Hypothalamus (tissue), 51 donors: ENCODE results near the gene NASP.

ENCODE experiments used
- DNase-seq, 51 donors: peaks; one replicate each; lab custom pipeline; 2025; lab: John Stamatoyannopoulos, UW

Gene NASP, protein sequence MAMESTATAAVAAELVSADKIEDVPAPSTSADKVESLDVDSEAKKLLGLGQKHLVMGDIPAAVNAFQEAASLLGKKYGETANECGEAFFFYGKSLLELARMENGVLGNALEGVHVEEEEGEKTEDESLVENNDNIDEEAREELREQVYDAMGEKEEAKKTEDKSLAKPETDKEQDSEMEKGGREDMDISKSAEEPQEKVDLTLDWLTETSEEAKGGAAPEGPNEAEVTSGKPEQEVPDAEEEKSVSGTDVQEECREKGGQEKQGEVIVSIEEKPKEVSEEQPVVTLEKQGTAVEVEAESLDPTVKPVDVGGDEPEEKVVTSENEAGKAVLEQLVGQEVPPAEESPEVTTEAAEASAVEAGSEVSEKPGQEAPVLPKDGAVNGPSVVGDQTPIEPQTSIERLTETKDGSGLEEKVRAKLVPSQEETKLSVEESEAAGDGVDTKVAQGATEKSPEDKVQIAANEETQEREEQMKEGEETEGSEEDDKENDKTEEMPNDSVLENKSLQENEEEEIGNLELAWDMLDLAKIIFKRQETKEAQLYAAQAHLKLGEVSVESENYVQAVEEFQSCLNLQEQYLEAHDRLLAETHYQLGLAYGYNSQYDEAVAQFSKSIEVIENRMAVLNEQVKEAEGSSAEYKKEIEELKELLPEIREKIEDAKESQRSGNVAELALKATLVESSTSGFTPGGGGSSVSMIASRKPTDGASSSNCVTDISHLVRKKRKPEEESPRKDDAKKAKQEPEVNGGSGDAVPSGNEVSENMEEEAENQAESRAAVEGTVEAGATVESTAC

DNA sequence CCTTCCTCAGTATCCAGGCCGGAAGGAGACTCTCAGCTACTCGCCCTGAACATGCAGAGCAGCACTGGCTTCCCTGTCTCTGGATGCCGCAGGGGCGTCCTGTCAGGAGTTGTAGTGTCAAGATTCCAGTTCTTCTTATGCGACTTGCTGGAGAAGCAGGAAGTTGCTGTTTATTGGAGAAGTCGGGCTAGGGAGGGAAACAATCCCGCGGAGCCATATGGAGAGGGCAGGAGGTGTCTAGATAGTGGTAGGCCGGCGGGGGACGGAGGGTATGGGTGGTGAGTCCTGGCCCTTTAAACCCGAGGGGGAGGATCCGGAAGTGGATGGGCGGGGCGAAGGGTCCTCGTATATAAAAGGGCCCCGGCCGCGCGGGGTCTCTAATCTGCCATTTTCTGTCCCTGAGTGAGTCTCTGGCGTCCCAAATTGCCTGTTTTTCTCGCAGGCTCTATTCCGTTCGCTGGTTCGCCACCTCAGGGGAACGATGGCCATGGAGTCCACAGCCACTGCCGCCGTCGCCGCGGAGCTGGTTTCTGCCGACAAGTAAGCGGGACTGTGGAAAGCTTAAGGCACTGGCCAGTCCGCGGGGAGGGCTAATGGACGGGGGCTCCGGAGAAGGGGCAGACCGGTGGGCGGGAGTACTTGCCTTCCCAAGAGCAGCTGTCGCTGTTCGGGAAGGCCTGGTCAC, at the start of gene NASP:
TSS of gene NASP (plus strand) at position 376 of the 685 bp plus-strand sequence. CDS start at position 482, 106 bp downstream.
- DNase-seq: peak; percentile 63 to 97 (median 84)

DNA sequence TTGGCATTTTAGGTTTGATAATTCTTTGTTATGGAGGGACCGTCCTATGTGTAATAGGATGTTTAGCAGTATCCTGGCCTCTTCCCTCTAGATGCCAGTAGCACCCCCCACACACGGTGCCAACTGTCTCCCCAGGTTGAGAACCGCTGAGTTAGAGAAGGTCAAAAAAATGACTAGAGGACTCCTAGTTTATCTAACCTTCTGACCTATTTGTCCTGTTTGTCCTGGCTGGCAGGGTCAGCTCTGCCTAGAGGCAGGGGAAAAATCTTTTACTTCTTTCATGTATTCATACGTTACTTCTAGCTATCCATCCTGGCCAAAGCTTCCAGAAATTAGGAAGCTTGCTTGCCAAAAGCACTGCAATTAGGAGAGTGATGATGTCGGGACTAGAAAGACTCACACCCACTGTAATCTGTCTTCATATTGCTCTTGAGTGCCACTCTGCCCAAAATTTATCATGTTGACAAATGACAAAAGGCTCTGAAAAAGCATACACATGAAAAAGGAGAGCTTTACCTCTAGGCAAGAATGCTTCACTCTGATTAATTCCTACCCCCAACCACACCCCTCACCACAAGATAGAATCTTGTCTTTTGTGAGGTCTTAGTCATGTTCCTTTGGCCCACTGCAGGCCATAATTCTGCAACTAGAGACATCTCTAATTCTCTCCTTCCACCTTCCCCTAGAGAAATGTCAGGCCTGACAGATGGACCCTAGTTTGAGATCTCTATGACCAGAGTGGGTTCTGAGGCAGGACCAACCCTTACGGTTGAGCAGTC, 47.7 kb upstream of the NASP start:
- no peak for DNase-seq

DNA sequence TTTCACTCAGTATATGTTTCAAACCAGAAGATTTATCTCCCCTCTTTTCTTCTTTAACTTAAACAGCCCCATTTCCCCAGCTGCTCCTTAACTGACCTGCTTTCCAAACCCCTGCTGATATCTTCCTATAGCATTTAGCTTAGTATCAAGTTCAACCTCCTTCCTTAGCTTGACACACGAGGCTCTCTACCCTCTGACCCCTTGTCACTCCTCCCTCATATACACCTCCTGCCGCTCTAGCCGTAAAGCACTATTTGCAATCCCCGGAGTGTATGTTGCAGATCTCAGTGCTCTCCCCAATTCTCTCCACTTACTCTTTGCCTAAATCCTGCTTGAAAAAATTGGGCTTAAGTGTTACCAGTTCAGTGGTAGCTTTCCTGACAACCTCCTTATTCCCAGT, 47.0 kb upstream of the NASP start:
- no peak for DNase-seq

DNA sequence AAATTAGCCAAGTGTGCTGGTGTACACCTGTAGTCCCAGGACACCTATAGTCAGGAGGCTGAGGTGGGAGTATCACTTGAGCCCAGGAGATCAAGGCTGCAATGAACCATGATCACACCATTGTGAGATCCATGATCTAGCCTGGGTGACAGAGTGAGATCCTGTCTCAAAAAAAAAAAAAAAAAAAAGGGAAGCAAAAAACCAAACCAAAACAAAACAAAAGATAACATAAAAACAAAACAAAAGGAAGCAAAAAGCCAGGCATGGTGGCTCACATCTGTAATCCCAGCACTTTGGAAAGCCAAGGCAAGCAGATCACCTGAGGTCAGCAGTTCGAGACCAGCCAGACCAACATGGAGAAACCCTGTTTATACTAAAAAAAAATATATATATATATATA, 42.6 kb upstream of the NASP start:
- no peak for DNase-seq

DNA sequence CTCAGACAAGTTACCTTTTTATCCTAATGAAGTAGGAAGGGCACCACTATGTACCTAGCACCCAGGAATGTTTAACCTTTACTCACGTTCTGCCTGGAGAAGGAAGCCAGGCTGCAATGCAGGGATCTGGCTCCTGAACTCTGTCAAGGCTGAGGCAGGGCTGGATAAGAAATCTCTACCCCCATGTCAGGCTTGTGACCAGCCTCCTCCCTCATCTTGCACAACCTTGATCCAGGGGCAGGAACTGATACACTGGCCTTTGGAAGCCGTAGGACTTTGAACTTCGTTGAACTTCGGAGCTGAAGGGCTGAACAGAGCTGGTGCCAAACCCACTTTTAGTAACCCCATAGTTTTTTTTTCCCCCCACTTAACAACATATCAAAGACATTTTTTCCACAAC, 41.2 kb upstream of the NASP start:
- DNase-seq: no peak

DNA sequence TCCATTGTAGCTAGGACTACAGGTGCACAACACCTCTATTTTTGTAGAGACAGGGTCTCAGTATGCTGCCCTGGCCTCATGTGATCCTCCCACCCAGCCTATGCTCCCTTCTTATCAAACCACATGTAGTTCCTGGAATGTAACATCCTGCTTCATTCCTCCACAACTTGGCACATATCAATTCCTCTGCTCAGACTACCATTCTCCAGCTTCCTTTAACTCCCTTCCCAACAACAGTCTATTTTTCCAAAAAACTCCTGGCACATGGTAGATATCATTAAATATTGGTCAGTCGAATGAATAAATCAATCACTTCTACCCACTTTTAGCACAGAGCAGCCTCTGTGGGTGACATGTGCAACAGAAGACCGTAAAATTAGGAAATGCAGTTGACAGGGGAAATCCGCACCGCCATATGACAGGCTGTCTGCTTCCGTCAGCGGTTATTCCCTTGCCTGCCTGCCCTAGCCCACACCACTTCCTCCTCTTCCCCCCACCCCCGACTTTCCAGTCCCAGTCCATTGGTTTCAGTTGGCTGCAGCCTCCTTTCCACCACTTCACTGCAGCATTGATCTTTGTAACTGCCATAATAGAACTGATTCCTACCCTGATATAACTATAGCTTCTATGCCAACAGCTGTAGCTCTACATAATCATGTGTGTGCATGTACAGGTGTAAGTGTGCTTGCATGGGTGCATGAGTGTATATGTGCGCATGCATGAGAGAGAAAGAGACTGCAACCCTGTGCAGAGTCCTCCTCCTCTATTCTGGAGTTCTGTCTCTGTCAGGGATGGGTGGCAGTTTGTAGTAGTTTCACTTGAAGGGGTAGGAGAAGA, 40.0 kb upstream of the NASP start:
- DNase-seq: peak in 31 of 51 donors; percentile 2 to 40 (median 13)

DNA sequence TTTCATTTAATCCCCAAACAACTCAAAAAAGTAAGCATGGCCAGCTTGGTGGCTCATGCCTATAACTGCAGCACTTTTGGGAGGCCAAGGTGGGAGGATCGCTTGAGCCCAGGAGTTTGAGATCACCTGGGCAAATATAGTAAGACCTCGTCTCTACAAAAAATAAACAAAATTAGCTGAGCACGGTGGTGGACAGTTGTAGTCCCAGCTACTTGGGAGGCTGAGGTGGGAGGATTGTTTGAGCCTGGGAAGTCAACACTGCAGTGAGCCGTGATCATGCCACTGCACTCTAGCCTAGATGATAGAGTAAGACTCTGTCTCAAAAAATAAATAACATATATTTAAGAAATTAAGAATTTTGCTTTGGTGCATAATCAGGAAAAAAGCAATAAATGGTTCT, 39.3 kb upstream of the NASP start:
- no peak for DNase-seq

DNA sequence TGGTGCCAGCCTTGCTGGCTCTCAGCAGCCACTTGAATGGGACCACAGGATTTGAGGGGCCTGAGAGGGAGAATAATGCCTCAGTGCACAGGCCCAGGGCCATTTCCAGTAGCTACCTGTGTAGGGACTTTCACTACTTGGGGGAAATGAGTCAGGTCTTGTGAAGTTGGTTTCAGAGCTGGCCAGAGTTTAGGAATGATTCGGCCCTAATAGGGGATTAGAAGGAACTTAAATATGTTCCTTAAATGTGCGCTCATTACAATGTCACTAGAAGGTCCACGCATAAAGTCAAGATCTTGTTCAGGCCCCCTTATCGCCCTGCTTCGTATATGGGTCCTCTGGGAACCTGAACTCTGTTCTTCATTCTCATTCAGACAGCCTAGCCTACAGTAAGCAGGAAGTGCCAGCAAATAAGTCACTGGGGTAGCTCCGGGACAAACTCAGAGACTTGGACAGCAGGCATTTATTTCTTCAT, 38.8 kb upstream of the NASP start:
- DNase-seq: no peak

DNA sequence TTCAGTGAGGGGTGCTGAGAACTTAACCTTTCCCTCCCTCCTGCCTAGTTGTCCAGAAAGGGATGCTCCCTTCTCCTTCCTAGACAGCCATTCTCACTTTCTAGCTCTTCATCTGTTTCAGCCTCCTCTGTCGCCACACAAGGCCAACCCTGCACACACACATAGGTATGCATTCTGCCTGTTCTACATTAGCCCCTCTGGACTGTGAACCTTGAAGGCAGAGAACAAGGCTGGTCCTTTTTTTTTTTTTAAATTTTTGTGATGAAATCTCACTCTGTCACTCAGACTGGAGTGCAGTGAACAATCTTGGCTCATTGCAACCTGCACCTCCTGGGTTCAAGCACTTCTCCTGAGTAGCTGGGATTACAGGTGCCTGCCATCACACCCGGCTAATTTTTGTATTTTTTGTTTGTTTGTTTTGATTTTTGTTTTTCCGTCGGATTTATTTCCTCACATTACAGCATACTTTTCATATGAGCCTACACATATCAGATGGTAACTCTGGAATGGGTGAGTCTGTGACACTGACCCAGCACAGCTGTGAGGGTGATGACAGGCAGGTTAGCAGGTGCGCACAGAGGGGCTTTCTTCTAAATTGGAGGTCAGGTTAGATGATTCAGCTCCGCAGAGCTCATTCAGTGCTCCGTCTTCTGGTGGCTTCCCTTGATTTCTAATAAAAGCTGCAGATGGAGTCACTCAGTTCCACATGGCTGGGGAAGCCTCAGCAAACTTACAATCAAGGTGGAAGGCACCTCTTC, 38.1 kb upstream of the NASP start:
- DNase-seq: no peak

DNA sequence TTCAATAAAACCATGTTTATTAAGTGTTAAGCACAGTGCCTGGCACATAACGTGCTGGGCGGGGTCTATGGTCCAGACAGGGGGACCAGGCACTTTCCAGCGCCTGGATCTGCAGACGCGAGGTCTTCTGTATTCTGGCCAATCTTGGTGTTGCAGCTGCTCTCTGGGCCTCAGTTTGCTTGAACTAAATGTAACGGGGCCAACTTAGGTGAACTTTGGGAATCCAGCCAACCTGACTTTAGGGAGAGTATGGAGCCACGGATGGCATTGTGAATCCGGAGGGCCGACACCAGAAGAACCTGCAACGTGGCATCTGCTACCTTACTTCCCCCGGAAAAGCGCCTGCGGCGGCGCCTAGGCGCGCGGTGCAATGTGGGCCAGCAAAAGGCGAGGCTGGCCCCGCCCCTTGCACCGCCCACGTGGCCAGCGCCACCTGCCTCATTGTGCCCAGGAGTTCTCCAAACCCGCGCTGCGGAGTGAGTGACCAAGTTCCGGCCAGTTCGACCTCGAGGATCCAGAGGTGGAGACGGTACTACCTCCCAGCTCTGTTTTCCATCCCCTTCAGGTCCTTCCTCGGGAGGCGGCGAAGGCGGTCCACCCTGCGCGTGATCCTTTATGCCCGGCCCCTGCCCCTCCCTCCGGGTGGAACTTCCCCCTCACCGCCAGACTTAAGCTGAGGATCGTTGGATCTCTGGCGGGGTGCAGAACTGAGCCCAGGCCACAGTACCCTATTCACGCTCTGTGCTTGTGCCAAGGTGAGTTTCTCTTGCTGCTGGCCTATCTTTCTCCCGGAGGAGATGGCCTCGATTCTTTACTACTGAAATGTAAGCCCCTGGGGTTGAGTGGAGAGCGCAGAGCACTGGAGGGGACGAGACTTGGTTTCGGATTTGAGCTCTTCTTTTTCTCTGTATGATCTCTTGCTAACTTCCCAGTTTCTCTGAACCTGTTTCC, 33.2 kb upstream of the NASP start, which contains the start of gene AKR1A1:
TSS of gene AKR1A1 (plus strand) at position 426 of the 951 bp plus-strand sequence. CDS start 10,969 bp downstream, outside the sequence.
- peak; percentile 50 to 97 (median 80) for DNase-seq

DNA sequence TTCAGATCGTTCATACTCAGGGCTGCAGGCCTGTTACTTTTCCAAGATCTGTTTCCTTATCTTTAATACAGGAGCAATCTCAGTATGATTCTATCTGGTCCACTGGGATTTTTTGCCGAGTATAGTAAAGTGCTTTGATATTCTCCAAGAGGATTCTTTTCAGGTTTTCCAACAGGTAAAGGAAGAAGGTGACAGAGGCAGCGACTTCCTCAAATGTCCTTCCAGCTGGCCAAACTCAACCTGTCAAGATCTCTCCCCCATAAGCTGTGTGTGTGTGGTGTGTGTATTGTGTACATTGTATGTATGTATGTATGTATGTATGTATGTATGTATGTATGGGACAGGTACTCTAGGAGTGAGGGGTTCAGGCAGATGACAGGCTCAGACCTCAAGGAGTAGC, 32.2 kb upstream of the NASP start:
- no peak for DNase-seq

DNA sequence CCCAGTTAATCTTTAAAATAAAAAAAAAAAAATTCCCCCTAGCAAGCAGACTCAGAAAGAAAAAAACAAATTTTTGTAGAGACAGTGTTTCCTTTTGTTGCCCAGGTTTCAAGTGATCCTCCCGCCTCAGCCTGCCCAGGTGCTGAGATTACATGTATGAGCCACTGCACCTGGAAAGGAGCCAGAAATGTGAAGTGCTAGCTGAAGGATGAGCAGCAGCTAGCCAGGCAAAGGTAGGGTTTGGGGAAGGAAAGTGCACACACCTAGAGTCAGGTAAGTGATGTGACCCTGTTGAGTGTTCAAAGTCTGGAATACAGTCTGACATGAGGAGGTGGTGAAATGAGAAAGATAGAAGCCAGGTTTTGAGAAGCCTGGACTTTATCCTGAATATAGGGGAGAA, 31.5 kb upstream of the NASP start:
- DNase-seq: no peak

DNA sequence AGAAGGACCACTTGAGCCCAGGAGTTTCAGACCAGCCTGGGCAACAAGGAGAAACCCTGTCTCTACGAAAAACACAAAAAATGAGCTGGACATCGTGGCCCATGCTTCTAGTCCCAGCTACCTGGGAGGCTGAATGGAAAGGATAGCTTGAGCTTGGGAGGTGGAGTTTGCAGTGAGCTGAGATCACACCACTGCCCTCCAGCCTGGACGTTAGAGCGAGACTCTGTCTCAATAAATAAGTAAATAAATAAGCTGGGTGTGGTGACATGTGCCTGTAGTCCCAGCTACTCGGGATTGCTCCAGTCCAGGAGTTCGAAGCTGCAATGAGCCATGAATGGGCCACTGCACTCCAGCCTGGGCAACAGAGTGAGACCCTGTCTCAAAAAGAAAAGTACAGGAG, 29.6 kb upstream of the NASP start:
- no peak for DNase-seq

DNA sequence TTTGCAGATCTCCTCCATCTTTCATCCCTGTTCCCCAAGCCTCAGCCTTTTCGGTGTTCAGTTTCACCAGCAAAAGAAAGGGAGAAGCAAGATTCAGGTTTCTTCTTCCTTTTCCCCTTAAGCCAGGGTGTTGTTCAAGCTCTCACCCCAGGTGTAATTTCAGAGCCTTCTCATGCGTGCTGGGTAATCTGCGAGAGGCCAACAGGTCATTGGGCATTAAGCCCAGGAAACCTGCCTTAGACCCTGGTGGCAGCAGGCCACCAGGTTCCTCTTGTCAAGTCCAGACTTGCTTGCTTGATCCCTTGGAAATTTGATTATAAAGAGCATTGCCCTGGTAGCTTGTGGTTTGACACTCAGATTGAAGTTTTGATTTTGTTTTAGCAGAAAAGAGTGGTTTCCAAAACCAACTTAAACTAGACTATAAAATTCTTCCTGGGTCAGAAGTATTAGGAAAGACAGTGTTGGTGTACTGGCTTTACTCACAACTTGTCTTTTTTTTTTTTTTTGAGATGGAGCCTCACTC, 26.4 kb upstream of the NASP start:
- DNase-seq: no peak

DNA sequence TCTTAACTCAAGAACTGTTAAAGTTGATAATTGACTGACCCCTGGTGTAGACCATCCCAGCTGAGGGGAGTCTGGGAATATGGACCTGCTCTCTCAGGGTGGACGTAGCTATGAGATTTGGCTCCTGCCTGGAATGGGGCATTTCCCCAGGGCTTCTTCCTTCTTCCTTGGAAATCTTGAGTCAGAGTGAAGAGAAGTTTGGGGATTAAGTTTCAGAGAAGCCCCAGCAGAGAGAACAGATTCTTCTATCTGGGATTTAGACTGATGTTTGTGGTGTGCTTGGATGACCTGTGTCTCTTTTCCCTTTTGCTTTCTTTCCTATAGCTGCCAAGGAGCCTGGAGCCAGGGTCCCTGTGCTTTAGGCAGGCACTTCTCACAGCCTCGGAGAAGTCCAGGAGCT, 20.0 kb upstream of the NASP start:
- DNase-seq: no peak

DNA sequence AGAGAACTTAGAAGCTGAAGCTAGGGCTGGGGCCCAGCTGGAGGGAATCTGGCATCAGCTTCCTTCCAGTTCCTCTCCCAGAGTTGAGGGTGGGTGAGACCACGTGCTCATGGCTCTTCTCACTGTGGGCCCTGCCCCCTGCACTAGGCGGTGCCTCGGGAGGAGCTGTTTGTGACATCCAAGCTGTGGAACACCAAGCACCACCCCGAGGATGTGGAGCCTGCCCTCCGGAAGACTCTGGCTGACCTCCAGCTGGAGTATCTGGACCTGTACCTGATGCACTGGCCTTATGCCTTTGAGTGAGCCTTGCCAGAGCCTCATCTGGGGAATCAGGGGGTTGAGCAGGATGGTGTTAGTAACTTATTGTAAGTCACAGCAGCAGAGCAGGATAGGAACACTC, 17.1 kb upstream of the NASP start:
- peak in 1 of 51 donors; percentile 2 for DNase-seq

DNA sequence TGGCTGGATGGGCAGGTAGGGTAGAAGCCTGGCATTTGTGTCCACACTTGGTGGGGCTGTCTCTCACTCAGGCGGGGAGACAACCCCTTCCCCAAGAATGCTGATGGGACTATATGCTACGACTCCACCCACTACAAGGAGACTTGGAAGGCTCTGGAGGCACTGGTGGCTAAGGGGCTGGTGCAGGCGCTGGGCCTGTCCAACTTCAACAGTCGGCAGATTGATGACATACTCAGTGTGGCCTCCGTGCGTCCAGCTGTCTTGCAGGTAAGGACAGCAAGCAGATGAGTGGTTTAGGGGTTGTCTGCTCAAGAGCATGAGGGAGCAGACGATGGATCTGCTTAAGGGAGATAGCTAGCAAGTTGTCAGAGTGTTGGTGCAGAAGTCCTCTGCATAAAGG, 15.9 kb upstream of the NASP start:
- no peak for DNase-seq
